ENCODE measurements around the gene LMX1B.

LMX1B gene

DNA sequence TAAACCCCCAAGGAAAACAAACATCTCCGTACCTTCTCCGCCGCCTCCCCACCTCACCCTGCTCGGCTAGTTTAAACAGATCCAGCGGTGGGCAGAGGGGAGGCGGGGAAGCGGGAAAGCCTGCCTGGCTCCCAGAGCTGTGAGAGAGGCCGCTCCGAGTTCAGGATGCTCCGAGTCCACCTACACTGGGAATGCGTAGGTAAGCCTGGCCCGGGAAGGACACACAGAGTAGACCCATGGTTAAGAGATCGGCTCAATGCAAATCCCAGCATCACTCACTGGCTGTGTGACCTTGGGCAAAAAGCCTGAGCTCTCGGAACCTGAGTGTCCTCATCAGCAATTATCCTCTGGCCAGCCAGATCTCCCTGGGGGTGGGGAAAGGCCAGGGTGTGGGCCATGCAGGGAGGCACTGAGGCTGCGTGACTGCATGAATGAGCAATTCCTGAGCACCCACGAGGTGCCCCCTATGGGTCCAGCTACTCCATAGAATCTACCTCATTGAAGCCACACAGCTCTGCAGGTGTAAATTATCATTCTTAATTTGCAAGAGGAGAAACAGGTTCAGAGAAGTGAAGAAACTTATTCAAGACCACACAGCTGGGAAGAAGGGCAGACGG lies 30.5 kb upstream of the LMX1B start:
- TF ChIP-seq POLR2AphosphoS5 (IDR thresholded peaks at IDR 0.05; ENCODE audit: low read depth, low read length) (no peak), TAF1 (IDR thresholded peaks at IDR 0.05; ENCODE audit: borderline replicate concordance, insufficient read depth, low read length) (no peak), SIN3A (IDR thresholded peaks at IDR 0.05; ENCODE audit: borderline replicate concordance, insufficient read depth, low read length) (no peak), FOXP2 (optimal IDR thresholded peaks at IDR 0.05; ENCODE audit: borderline replicate concordance, extremely low read depth, extremely low read length, insufficient read depth) (no peak)
- TF ChIP-seq, protein P1, sequence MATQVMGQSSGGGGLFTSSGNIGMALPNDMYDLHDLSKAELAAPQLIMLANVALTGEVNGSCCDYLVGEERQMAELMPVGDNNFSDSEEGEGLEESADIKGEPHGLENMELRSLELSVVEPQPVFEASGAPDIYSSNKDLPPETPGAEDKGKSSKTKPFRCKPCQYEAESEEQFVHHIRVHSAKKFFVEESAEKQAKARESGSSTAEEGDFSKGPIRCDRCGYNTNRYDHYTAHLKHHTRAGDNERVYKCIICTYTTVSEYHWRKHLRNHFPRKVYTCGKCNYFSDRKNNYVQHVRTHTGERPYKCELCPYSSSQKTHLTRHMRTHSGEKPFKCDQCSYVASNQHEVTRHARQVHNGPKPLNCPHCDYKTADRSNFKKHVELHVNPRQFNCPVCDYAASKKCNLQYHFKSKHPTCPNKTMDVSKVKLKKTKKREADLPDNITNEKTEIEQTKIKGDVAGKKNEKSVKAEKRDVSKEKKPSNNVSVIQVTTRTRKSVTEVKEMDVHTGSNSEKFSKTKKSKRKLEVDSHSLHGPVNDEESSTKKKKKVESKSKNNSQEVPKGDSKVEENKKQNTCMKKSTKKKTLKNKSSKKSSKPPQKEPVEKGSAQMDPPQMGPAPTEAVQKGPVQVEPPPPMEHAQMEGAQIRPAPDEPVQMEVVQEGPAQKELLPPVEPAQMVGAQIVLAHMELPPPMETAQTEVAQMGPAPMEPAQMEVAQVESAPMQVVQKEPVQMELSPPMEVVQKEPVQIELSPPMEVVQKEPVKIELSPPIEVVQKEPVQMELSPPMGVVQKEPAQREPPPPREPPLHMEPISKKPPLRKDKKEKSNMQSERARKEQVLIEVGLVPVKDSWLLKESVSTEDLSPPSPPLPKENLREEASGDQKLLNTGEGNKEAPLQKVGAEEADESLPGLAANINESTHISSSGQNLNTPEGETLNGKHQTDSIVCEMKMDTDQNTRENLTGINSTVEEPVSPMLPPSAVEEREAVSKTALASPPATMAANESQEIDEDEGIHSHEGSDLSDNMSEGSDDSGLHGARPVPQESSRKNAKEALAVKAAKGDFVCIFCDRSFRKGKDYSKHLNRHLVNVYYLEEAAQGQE (IDR thresholded peaks at IDR 0.05; ENCODE audit: insufficient read depth in 1 of 2, low read depth in 2 of 2, low read length in 2 of 2), result no peak

DNA sequence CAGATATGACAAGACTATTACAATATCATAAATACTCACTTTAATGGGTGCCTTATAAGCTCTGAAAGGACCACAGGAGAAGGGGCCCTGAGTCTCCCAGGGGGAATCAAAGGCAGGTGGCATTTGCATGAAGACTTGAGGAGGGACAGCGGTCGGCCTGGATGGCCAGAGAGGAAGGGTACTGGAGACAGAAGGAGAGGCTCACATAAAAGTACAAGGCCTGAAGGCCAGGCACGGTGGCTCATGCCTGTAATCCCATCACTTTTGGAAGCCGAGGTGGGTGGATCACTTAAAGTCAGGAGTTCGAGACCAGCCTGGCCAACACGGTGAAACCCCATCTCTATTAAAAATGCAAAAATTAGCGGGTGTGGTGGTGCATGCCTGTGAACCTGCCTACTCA lies 29.1 kb upstream of the LMX1B start:
- no peak for TF ChIP-seq POLR2AphosphoS5 (IDR thresholded peaks at IDR 0.05; ENCODE audit: low read depth, low read length)
- TF ChIP-seq FOXP2 (optimal IDR thresholded peaks at IDR 0.05; ENCODE audit: borderline replicate concordance, extremely low read depth, extremely low read length, insufficient read depth), result no peak
- TF ChIP-seq SIN3A (IDR thresholded peaks at IDR 0.05; ENCODE audit: borderline replicate concordance, insufficient read depth, low read length), result no peak
- no peak for TF ChIP-seq TAF1 (IDR thresholded peaks at IDR 0.05; ENCODE audit: borderline replicate concordance, insufficient read depth, low read length)
- TF ChIP-seq, protein P1 (IDR thresholded peaks at IDR 0.05; ENCODE audit: insufficient read depth in 1 of 2, low read depth in 2 of 2, low read length in 2 of 2), result no peak

- TF ChIP-seq, protein P1 (IDR thresholded peaks at IDR 0.05; ENCODE audit: insufficient read depth in 1 of 2, low read depth in 2 of 2, low read length in 2 of 2), result no peak
- TF ChIP-seq SIN3A (IDR thresholded peaks at IDR 0.05; ENCODE audit: borderline replicate concordance, insufficient read depth, low read length) (no peak), TAF1 (IDR thresholded peaks at IDR 0.05; ENCODE audit: borderline replicate concordance, insufficient read depth, low read length) (no peak), POLR2AphosphoS5 (IDR thresholded peaks at IDR 0.05; ENCODE audit: low read depth, low read length) (no peak), FOXP2 (optimal IDR thresholded peaks at IDR 0.05; ENCODE audit: borderline replicate concordance, extremely low read depth, extremely low read length, insufficient read depth) (no peak)
These were observed 27.5 kb upstream of the LMX1B start for GRCh38 chr9:126586236-126586635.

- TF ChIP-seq, protein P1 (IDR thresholded peaks at IDR 0.05; ENCODE audit: insufficient read depth in 1 of 2, low read depth in 2 of 2, low read length in 2 of 2), result no peak
- TF ChIP-seq POLR2AphosphoS5 (IDR thresholded peaks at IDR 0.05; ENCODE audit: low read depth, low read length), result no peak
- no peak for TF ChIP-seq TAF1 (IDR thresholded peaks at IDR 0.05; ENCODE audit: borderline replicate concordance, insufficient read depth, low read length)
- TF ChIP-seq SIN3A (IDR thresholded peaks at IDR 0.05; ENCODE audit: borderline replicate concordance, insufficient read depth, low read length), result no peak
- no peak for TF ChIP-seq FOXP2 (optimal IDR thresholded peaks at IDR 0.05; ENCODE audit: borderline replicate concordance, extremely low read depth, extremely low read length, insufficient read depth)
These were observed 26.2 kb upstream of the LMX1B start for GRCh38 chr9:126587187-126588185.

Data from PFSK-1 (cell line).